ENCODE results near the gene KCNC2.

- no peak for TF ChIP-seq CTCF (IDR thresholded peaks at IDR 0.05; ENCODE audit: insufficient read depth, low read length, poor library complexity, severe bottlenecking)
- no peak for TF ChIP-seq EZH2phosphoT487 (conservative IDR thresholded peaks at IDR 0.05; ENCODE audit: low read length)
These were observed 35.5 kb upstream of the KCNC2 start for GRCh38 chr12:75245108-75245507.

All from SU-DHL-6 (cell line).